NCI-H1930 (cell line): Measurements from ENCODE around the gene RRBP1.

Experiments used
- DNase-seq, 2 experiments: peaks; one replicate each; lab custom pipeline; 2025; lab: John Stamatoyannopoulos, UW

Gene RRBP1

GRCh38 chr20:17682103-17682888 lies at the start of gene RRBP1:
Gene RRBP1, minus strand, starts transcription at chr20:17682242. Its CDS starts 21,735 bp downstream, at chr20:17660507.
- peak; percentile 96 to 97 for DNase-seq

- DNase-seq = no peak
Observed at GRCh38 chr20:17731233-17731632, 49.2 kb upstream of the RRBP1 start.

GRCh38 chr20:17730071-17730470 lies 48.0 kb upstream of the RRBP1 start:
- no peak for DNase-seq

GRCh38 chr20:17728074-17728473 lies 46.0 kb upstream of the RRBP1 start:
- no peak for DNase-seq

- no peak for DNase-seq
Observed at GRCh38 chr20:17727351-17727750, 45.3 kb upstream of the RRBP1 start.

- no peak for DNase-seq
Observed at GRCh38 chr20:17726902-17727301, 44.9 kb upstream of the RRBP1 start.

GRCh38 chr20:17725094-17725835 lies 43.2 kb upstream of the RRBP1 start:
- DNase-seq = no peak

GRCh38 chr20:17723301-17723691 lies 41.3 kb upstream of the RRBP1 start:
- no peak for DNase-seq

GRCh38 chr20:17722493-17723300 lies 40.7 kb upstream of the RRBP1 start:
- DNase-seq = no peak

GRCh38 chr20:17721802-17722486 lies 39.9 kb upstream of the RRBP1 start:
- DNase-seq = no peak

GRCh38 chr20:17720755-17721154 lies 38.7 kb upstream of the RRBP1 start:
- no peak for DNase-seq

- DNase-seq = no peak
Observed at GRCh38 chr20:17716331-17716730, 34.3 kb upstream of the RRBP1 start.

GRCh38 chr20:17715075-17715474 lies 33.0 kb upstream of the RRBP1 start:
- DNase-seq = no peak

- DNase-seq = no peak
Observed at GRCh38 chr20:17714597-17714996, 32.6 kb upstream of the RRBP1 start.

GRCh38 chr20:17712708-17713107 lies 30.7 kb upstream of the RRBP1 start:
- no peak for DNase-seq

- DNase-seq = no peak
Observed at GRCh38 chr20:17712201-17712600, 30.2 kb upstream of the RRBP1 start.

GRCh38 chr20:17711267-17711627 lies 29.2 kb upstream of the RRBP1 start:
- DNase-seq = no peak

GRCh38 chr20:17710379-17711266 lies 28.6 kb upstream of the RRBP1 start:
- no peak for DNase-seq

GRCh38 chr20:17709361-17710293 lies 27.6 kb upstream of the RRBP1 start:
- no peak for DNase-seq
